OCI-LY7 (cell line): ENCODE measurements around the gene ULBP3.

ENCODE experiments used
- CTCF ChIP-seq: fragments of 200-600 bp; sonication (generic); conservative IDR thresholded peaks from 2 replicates; pipeline ENCODE4 v1.5.1; 2014; ENCODE audit warnings: mild to moderate bottlenecking, antibody characterized with exemption, low read length, moderate library complexity, mixed read lengths
- EZH2phosphoT487 ChIP-seq: fragments of 200-600 bp; sonication (generic); IDR thresholded peaks from 2 replicates; pipeline ENCODE4 v1.6.1; 2018; ENCODE audit warnings: low read depth, borderline replicate concordance, mild to moderate bottlenecking, mixed run types, antibody characterized with exemption, low read length, moderate library complexity, mixed read lengths

GRCh38 chr6:150112233-150112632 is 43.3 kb upstream of the ULBP3 start:
- TF ChIP-seq CTCF (no peak), EZH2phosphoT487 (no peak)
